Tibial artery (tissue), 4 donors: Measurements from ENCODE around the gene TMEM233.

Experiments
- DNase-seq, 2 donors: peaks; one replicate each; pipeline ENCODE4 v3.0.0-alpha.2; 2019
- H3K27ac ChIP-seq, 2 donors: fragments of 200-600 bp; sonication (generic) in 1 of 2; 1 replicate in 1 of 2; 2 replicates in 1 of 2; pipeline ENCODE4 v1.5.1; 2018 to 2019; ENCODE audit warnings: mild to moderate bottlenecking in 1 of 2
- H3K27me3 ChIP-seq, 2 donors: fragments of 200-600 bp; sonication (generic) in 1 of 2; one replicate each; pipeline versions ENCODE4 v1.5.1 to v1.6.0; 2016 to 2019
- H3K36me3 ChIP-seq, 3 donors: fragments of 200-600 bp; sonication (generic) in 2 of 3; one replicate each; pipeline ENCODE4 v1.5.1; 2016 to 2019; ENCODE audit warnings: mild to moderate bottlenecking in 2 of 3
- H3K4me1 ChIP-seq, 4 donors: fragments of 200-600 bp; sonication (generic) in 2 of 4; 1 replicate in 3 of 4; 2 replicates in 1 of 4; pipeline ENCODE4 v1.5.1; 2016 to 2019
- H3K4me3 ChIP-seq, 2 donors: fragments of 200-600 bp; sonication (generic) in 1 of 2; 1 replicate in 1 of 2; 2 replicates in 1 of 2; pipeline ENCODE4 v1.5.1; 2018 to 2019; ENCODE audit warnings: mild to moderate bottlenecking in 2 of 2
- H3K9me3 ChIP-seq, 3 donors: fragments of 200-600 bp; sonication (generic) in 1 of 3; one replicate each; pipeline ENCODE4 v1.5.1; 2016 to 2019
- CTCF ChIP-seq, 2 experiments: fragments of 200-600 bp in 1 of 2; fragments of 450-650 bp in 1 of 2; IDR thresholded peaks; one replicate each; pipeline ENCODE4 v1.5.1; 2017 to 2019; ENCODE audit warnings: antibody characterized with exemption in 2 of 2, mild to moderate bottlenecking in 1 of 2, moderate library complexity in 1 of 2
- intact Hi-C: fragments of 100-400 bp; cut with DNase I; formaldehyde crosslinking; loops from one replicate; pipeline ENCODE4 v1.15.0; 2023; ENCODE audit warnings: low total_unique reads

Gene TMEM233

GRCh38 chr12:119630962-119631550 lies 37.5 kb downstream of the TMEM233 start:
- no peaks in the 10 kb centered on the region for H3K4me1 ChIP-seq
- H3K36me3 ChIP-seq = no peaks in the 10 kb centered on the region
- H3K27ac ChIP-seq = no peak overlapping the region
- peaks cover 0 to 8% of the 10 kb centered on the region in 2 donors for H3K27me3 ChIP-seq
- no peak overlapping the region for H3K4me3 ChIP-seq
- TF ChIP-seq CTCF (IDR thresholded peaks at IDR 0.05) = no peak
- no peak for DNase-seq
- intact Hi-C loops = no loop called here
- no peaks in the 10 kb centered on the region for H3K9me3 ChIP-seq

- Histone ChIP-seq H3K36me3 (no peaks in the 10 kb centered on the region), H3K9me3 (no peaks in the 10 kb centered on the region), H3K27me3 (peaks cover 0 to 8% of the 10 kb centered on the region in 2 donors), H3K27ac (no peak overlapping the region), H3K4me3 (no peak overlapping the region), H3K4me1 (no peaks in the 10 kb centered on the region)
- TF ChIP-seq CTCF (IDR thresholded peaks at IDR 0.05) = no peak
- intact Hi-C loops = no loop called here
- no peak for DNase-seq
Measured at GRCh38 chr12:119631930-119632678, 38.5 kb downstream of the TMEM233 start.

- no peak for TF ChIP-seq CTCF (IDR thresholded peaks at IDR 0.05)
- Histone ChIP-seq H3K4me1 (no peaks in the 10 kb centered on the region), H3K4me3 (no peak overlapping the region), H3K27me3 (peaks cover 0 to 8% of the 10 kb centered on the region in 2 donors), H3K36me3 (no peaks in the 10 kb centered on the region), H3K27ac (no peak overlapping the region), H3K9me3 (no peaks in the 10 kb centered on the region)
- intact Hi-C loops = no loop called here
- no peak for DNase-seq
Measured at GRCh38 chr12:119634743-119635142, 41.2 kb downstream of the TMEM233 start.

DNA sequence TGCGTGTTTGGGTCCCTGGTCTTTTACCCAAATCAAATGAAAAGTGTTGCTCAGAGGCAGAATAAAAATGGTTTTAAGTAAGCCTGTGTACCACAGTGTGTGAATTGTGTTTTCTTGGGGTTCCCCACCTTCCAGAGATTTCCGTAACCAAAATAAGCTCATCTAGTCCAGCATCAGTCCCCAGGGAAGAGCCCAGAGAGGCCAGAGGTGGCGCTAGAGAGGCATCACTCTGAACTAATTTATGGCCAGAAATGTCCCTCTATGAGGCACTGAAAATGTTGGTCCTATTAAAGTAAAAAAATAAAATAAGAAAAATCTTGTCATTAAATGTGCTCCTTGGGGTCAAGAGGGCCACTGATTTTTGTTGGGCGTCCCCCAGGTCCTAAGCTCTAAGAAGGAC lies 49.4 kb downstream of the TMEM233 start:
- no peak for TF ChIP-seq CTCF (IDR thresholded peaks at IDR 0.05)
- no peak overlapping the region for H3K27ac ChIP-seq
- no peak overlapping the region for H3K4me3 ChIP-seq
- H3K36me3 ChIP-seq = no peaks in the 10 kb centered on the region
- intact Hi-C loops = no loop called here
- no peak for DNase-seq
- no peaks in the 10 kb centered on the region for H3K9me3 ChIP-seq
- H3K4me1 ChIP-seq = no peaks in the 10 kb centered on the region
- no peaks in the 10 kb centered on the region for H3K27me3 ChIP-seq

- Histone ChIP-seq H3K4me3 (no peak overlapping the region), H3K27ac (no peak overlapping the region), H3K4me1 (no peaks in the 10 kb centered on the region), H3K36me3 (no peaks in the 10 kb centered on the region), H3K27me3 (no peaks in the 10 kb centered on the region), H3K9me3 (no peaks in the 10 kb centered on the region)
- intact Hi-C loops = no loop called here
- TF ChIP-seq CTCF (IDR thresholded peaks at IDR 0.05) = no peak
- no peak for DNase-seq
Measured at GRCh38 chr12:119644930-119645329, 51.4 kb downstream of the TMEM233 start.
